HG03066 (cell line): ENCODE data around the gene ADAMTSL4.
A peak's percentile ranks its signal among the peaks of the same experiment; 100 is the strongest.

Source experiments
- ATAC-seq: cut with Tn5 transposase; IDR thresholded peaks from one replicate; pipeline ENCODE4 v1.9.1; 2021; ENCODE audit warnings: low read depth; ENCODE audit not compliant: unreplicated experiment

Gene ADAMTSL4

GRCh38 chr1:150548632-150549495 lies at the start of gene ADAMTSL4:
TSS of gene ADAMTSL4 (plus strand) at chr1:150549408. CDS start at chr1:150552289, 2,881 bp downstream.
- ATAC-seq = no peak

GRCh38 chr1:150505431-150505830 lies 43.8 kb upstream of the ADAMTSL4 start:
- ATAC-seq = no peak

GRCh38 chr1:150507912-150508864 lies 41.0 kb upstream of the ADAMTSL4 start, which contains the start of gene ECM1:
TSS of gene ECM1 (plus strand) at chr1:150508109. CDS start at chr1:150508210, 101 bp downstream.
- no peak for ATAC-seq

GRCh38 chr1:150508982-150509381 lies 40.2 kb upstream of the ADAMTSL4 start:
- ATAC-seq = no peak

GRCh38 chr1:150511551-150511950 lies 37.7 kb upstream of the ADAMTSL4 start:
- no peak for ATAC-seq

- ATAC-seq = no peak
Measured at GRCh38 chr1:150511985-150512660, 37.1 kb upstream of the ADAMTSL4 start.

GRCh38 chr1:150512846-150513245 lies 36.4 kb upstream of the ADAMTSL4 start:
- no peak for ATAC-seq

- no peak for ATAC-seq
Measured at GRCh38 chr1:150513351-150513791, 35.8 kb upstream of the ADAMTSL4 start.

GRCh38 chr1:150514260-150514659 lies 34.9 kb upstream of the ADAMTSL4 start:
- ATAC-seq = no peak

- ATAC-seq = no peak
Measured at GRCh38 chr1:150514913-150515327, 34.3 kb upstream of the ADAMTSL4 start.

- peak; percentile 98 for ATAC-seq
Measured at GRCh38 chr1:150515328-150516049, 33.7 kb upstream of the ADAMTSL4 start, which contains the start of gene FALEC. TSS of gene FALEC (plus strand) at chr1:150515752.

GRCh38 chr1:150516050-150516591 lies 33.1 kb upstream of the ADAMTSL4 start:
- ATAC-seq = no peak

- no peak for ATAC-seq
Measured at GRCh38 chr1:150516616-150517015, 32.6 kb upstream of the ADAMTSL4 start.

- ATAC-seq = no peak
Measured at GRCh38 chr1:150521196-150521968, 27.8 kb upstream of the ADAMTSL4 start.

- ATAC-seq = no peak
Measured at GRCh38 chr1:150525348-150525747, 23.9 kb upstream of the ADAMTSL4 start.

GRCh38 chr1:150528196-150528595 lies 21.0 kb upstream of the ADAMTSL4 start:
- no peak for ATAC-seq

- ATAC-seq = no peak
Measured at GRCh38 chr1:150529017-150529416, 20.2 kb upstream of the ADAMTSL4 start.

GRCh38 chr1:150530491-150531159 lies 18.6 kb upstream of the ADAMTSL4 start:
- ATAC-seq = no peak
